Neural cell (in vitro differentiated cells): ENCODE results near the gene TBL1XR1. TPM values are rescaled to one million over a fixed set of nuclear protein-coding genes. Genes with fewer than 3 reads are reported as not detected.

Experiments
- H2AFZ ChIP-seq: fragments of 200-600, 300-800 bp; sonication (generic), shearing (Covaris generic); 2 replicates; pipeline ENCODE4 v1.6.0; 2014; ENCODE audit warnings: low read depth, mild to moderate bottlenecking, antibody characterized with exemption, low read length, moderate library complexity
- H3F3A ChIP-seq: fragments of 200-600 bp; shearing (Covaris generic); 2 replicates; pipeline ENCODE4 v1.6.1; 2016; ENCODE audit warnings: mild to moderate bottlenecking, moderate library complexity, mixed read lengths, antibody characterized with exemption, low read length; ENCODE audit not compliant: insufficient read depth, poor library complexity, severe bottlenecking
- H3K27ac ChIP-seq: fragments of 200-600, 300-800 bp; sonication (generic), shearing (Covaris generic); 2 replicates; pipeline ENCODE4 v1.5.1; 2014; ENCODE audit warnings: mild to moderate bottlenecking, low read length, moderate library complexity
- H3K27me3 ChIP-seq: fragments of 300-800, 200-600 bp; sonication (generic), shearing (Covaris generic); 2 replicates; pipeline ENCODE4 v1.6.0; 2014; ENCODE audit warnings: mild to moderate bottlenecking, low read depth, low read length, moderate library complexity; ENCODE audit not compliant: insufficient read depth
- H3K36me3 ChIP-seq: fragments of 300-800, 200-600 bp; sonication (generic), shearing (Covaris generic); 2 replicates; pipeline ENCODE4 v1.5.1; 2014; ENCODE audit warnings: mild to moderate bottlenecking, antibody characterized with exemption, low read length, moderate library complexity; ENCODE audit not compliant: insufficient read depth
- H3K4me2 ChIP-seq: fragments of 300-800, 200-600 bp; sonication (generic), shearing (Covaris generic); 2 replicates; pipeline ENCODE4 v1.6.0; 2014; ENCODE audit warnings: mild to moderate bottlenecking, low read length
- H3K4me3 ChIP-seq: fragments of 300-800, 200-600 bp; sonication (generic), shearing (Covaris generic); 2 replicates; pipeline ENCODE4 v1.5.1; 2014; ENCODE audit warnings: mild to moderate bottlenecking, low read length, moderate library complexity
- H3K79me2 ChIP-seq: fragments of 200-600 bp; shearing (Covaris generic); replicated peaks from 2 replicates; pipeline ENCODE4 v1.6.0; 2014; ENCODE audit warnings: mild to moderate bottlenecking, low read length, moderate library complexity; ENCODE audit not compliant: insufficient read depth
- H3K9ac ChIP-seq: fragments of 300-800, 200-600 bp; sonication (generic), shearing (Covaris generic); 2 replicates; pipeline ENCODE4 v1.6.1; 2016; ENCODE audit warnings: mild to moderate bottlenecking, low read length, mixed read lengths
- H3K9me2 ChIP-seq: fragments of 200-600 bp; shearing (Covaris generic); 2 replicates; pipeline ENCODE4 v1.6.1; 2016; ENCODE audit warnings: mild to moderate bottlenecking, low read length, mixed read lengths; ENCODE audit not compliant: insufficient read depth
- H3K9me3 ChIP-seq: fragments of 200-600, 300-800 bp; sonication (generic), shearing (Covaris generic); 2 replicates; pipeline ENCODE4 v1.6.1; 2016; ENCODE audit warnings: mild to moderate bottlenecking, mixed run types, low read length, moderate library complexity, mixed read lengths
- H4K20me1 ChIP-seq: fragments of 200-600 bp; shearing (Covaris generic); 2 replicates; pipeline ENCODE4 v1.6.1; 2016; ENCODE audit warnings: mild to moderate bottlenecking, mixed run types; ENCODE audit not compliant: insufficient read depth
- EP300 ChIP-seq: fragments of 450-650 bp; conservative IDR thresholded peaks from 2 replicates; pipeline ENCODE4 v1.6.1; 2014; ENCODE audit warnings: antibody characterized with exemption, mild to moderate bottlenecking, moderate library complexity; ENCODE audit not compliant: poor library complexity, severe bottlenecking
- EZH2 ChIP-seq: fragments of 200-600, 300-800 bp; shearing (Covaris generic), sonication (generic); IDR thresholded peaks from 2 replicates; pipeline ENCODE4 v1.6.1; 2014; ENCODE audit warnings: antibody characterized with exemption, low read length, borderline replicate concordance, mild to moderate bottlenecking; ENCODE audit not compliant: insufficient read depth, poor library complexity, severe bottlenecking
- MXI1 ChIP-seq: fragments of 450-650 bp; conservative IDR thresholded peaks from 2 replicates; pipeline ENCODE4 v1.6.1; 2014; ENCODE audit warnings: antibody characterized with exemption, mild to moderate bottlenecking; ENCODE audit not compliant: poor library complexity, severe bottlenecking
- POLR2AphosphoS5 ChIP-seq: IDR thresholded peaks from 2 replicates; pipeline ENCODE4 v1.6.1; 2012
- RAD21 ChIP-seq: fragments of 450-650 bp; conservative IDR thresholded peaks from 2 replicates; pipeline ENCODE4 v1.6.1; 2014; ENCODE audit warnings: antibody characterized with exemption, mild to moderate bottlenecking, moderate library complexity
- SMC3 ChIP-seq: fragments of 450-650 bp; conservative IDR thresholded peaks from 2 replicates; pipeline ENCODE4 v1.6.1; 2014; ENCODE audit warnings: antibody characterized with exemption, mild to moderate bottlenecking, moderate library complexity; ENCODE audit not compliant: poor library complexity
- TAF1 ChIP-seq: IDR thresholded peaks from 2 replicates; pipeline ENCODE4 v1.6.1; 2012; ENCODE audit warnings: low read depth
- polyA plus RNA-seq: library from polyadenylated mRNA; depleted of rRNA; stranded (reverse); fragments of >200 nt; gene quantifications from 2 replicates; pipeline ENCODE4 v1.2.3, GENCODE V29; 2014
- TF ChIP-seq, protein P1 (sequence below): fragments of 450-650 bp; IDR thresholded peaks from 2 replicates; pipeline ENCODE4 v1.5.1; 2014; ENCODE audit warnings: antibody characterized with exemption, mild to moderate bottlenecking, moderate library complexity; ENCODE audit not compliant: poor library complexity, severe bottlenecking
- TF ChIP-seq, protein P2 (sequence below): IDR thresholded peaks from 2 replicates; pipeline ENCODE4 v1.6.1; 2012; ENCODE audit warnings: borderline replicate concordance

The TBL1XR1 gene
- polyA plus RNA-seq, 1 donor from 2014 or later, result 96.3 TPM

DNA sequence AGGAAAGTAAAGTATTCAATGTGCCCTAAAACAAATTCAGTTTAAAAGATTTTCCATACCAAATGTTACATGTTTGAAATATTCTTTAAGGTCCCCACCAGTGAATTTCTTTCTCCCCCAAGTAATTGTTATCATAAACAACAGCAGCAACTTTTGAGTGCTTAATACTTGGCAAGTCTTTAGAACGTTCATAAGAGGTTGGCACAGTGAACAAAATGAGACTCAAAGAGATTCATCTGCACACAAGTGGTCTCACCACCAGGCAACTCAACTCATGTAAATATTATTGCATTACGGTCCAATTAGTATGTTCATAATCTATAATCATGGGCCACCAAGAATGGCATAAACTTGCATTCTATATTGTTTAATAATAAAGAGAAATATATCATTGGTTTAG lies 98.7 kb downstream of the TBL1XR1 start:
- Histone ChIP-seq H3K4me3 (no peak overlapping the region), H2AFZ (no peak overlapping the region), H3K27me3 (no peaks in the 10 kb centered on the region), H3K79me2 (peaks cover 79% of the 10 kb centered on the region), H3K9ac (no peak overlapping the region), H3K4me2 (no peak overlapping the region), H3K36me3 (no peaks in the 10 kb centered on the region), H3F3A (no peaks in the 10 kb centered on the region), H3K27ac (no peak overlapping the region), H3K9me2 (no peaks in the 10 kb centered on the region), H3K9me3 (no peaks in the 10 kb centered on the region), H4K20me1 (no peaks in the 10 kb centered on the region)
- TF ChIP-seq POLR2AphosphoS5 (no peak), TAF1 (no peak), SMC3 (no peak), MXI1 (no peak), RAD21 (no peak)
- TF ChIP-seq, protein P1, sequence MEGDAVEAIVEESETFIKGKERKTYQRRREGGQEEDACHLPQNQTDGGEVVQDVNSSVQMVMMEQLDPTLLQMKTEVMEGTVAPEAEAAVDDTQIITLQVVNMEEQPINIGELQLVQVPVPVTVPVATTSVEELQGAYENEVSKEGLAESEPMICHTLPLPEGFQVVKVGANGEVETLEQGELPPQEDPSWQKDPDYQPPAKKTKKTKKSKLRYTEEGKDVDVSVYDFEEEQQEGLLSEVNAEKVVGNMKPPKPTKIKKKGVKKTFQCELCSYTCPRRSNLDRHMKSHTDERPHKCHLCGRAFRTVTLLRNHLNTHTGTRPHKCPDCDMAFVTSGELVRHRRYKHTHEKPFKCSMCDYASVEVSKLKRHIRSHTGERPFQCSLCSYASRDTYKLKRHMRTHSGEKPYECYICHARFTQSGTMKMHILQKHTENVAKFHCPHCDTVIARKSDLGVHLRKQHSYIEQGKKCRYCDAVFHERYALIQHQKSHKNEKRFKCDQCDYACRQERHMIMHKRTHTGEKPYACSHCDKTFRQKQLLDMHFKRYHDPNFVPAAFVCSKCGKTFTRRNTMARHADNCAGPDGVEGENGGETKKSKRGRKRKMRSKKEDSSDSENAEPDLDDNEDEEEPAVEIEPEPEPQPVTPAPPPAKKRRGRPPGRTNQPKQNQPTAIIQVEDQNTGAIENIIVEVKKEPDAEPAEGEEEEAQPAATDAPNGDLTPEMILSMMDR, result no peak

DNA sequence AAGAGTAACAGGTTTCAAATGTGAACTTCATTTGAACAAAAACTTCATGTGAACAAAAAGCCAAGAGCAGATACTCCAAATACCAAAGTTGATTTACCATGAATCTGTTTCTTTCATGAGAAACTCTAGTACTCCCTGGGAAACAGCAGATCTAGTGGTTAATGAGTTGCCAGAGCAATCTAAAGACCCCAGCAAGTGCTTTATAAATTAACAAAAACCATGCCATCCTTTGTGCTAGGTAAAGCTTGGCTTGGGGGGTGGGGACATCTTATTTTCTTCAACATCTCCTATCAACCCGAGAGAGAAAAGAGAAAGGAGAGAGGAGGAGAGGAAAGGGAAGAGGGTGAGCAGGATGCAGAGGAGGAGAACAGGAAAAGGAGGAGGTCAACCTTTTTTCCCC lies 100.7 kb downstream of the TBL1XR1 start:
- H3K9ac ChIP-seq, result no peak overlapping the region
- no peaks in the 10 kb centered on the region for H4K20me1 ChIP-seq
- no peak overlapping the region for H3K4me3 ChIP-seq
- H2AFZ ChIP-seq, result no peak overlapping the region
- no peak overlapping the region for H3K4me2 ChIP-seq
- no peak overlapping the region for H3K27ac ChIP-seq
- no peaks in the 10 kb centered on the region for H3K9me2 ChIP-seq
- TF ChIP-seq, protein P2, sequence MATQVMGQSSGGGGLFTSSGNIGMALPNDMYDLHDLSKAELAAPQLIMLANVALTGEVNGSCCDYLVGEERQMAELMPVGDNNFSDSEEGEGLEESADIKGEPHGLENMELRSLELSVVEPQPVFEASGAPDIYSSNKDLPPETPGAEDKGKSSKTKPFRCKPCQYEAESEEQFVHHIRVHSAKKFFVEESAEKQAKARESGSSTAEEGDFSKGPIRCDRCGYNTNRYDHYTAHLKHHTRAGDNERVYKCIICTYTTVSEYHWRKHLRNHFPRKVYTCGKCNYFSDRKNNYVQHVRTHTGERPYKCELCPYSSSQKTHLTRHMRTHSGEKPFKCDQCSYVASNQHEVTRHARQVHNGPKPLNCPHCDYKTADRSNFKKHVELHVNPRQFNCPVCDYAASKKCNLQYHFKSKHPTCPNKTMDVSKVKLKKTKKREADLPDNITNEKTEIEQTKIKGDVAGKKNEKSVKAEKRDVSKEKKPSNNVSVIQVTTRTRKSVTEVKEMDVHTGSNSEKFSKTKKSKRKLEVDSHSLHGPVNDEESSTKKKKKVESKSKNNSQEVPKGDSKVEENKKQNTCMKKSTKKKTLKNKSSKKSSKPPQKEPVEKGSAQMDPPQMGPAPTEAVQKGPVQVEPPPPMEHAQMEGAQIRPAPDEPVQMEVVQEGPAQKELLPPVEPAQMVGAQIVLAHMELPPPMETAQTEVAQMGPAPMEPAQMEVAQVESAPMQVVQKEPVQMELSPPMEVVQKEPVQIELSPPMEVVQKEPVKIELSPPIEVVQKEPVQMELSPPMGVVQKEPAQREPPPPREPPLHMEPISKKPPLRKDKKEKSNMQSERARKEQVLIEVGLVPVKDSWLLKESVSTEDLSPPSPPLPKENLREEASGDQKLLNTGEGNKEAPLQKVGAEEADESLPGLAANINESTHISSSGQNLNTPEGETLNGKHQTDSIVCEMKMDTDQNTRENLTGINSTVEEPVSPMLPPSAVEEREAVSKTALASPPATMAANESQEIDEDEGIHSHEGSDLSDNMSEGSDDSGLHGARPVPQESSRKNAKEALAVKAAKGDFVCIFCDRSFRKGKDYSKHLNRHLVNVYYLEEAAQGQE, result no peak
- TF ChIP-seq EZH2, result no peak
- no peak for TF ChIP-seq SMC3
- TF ChIP-seq EP300, result no peak
- TF ChIP-seq RAD21, result no peak
- TF ChIP-seq TAF1, result no peak
- TF ChIP-seq POLR2AphosphoS5, result no peak
- no peak for TF ChIP-seq MXI1
- TF ChIP-seq, protein P1, result no peak
- H3K36me3 ChIP-seq, result no peaks in the 10 kb centered on the region
- no peaks in the 10 kb centered on the region for H3K27me3 ChIP-seq
- H3K79me2 ChIP-seq, result peaks cover 76% of the 10 kb centered on the region
- H3F3A ChIP-seq, result no peaks in the 10 kb centered on the region
- H3K9me3 ChIP-seq, result no peaks in the 10 kb centered on the region
